WTC11 (cell line): Measurements from ENCODE around the gene SLC6A8. TPM values are rescaled to one million over a fixed set of nuclear protein-coding genes. Genes with fewer than 3 reads are reported as not detected.

Experiments used
- ATAC-seq: fragments of 200-7000 bp; cut with Tn5 transposase; 2 replicates; pipeline ENCODE4 v1.10.0; 2021; ENCODE audit warnings: mild to moderate bottlenecking, moderate library complexity
- CTCF ChIA-PET: fragments of 300-600 bp; sonication (Branson Sonifier 250); formaldehyde crosslinking; loops from one replicate; lab custom pipeline; 2021; ENCODE audit warnings: antibody characterized with exemption; lab: Charles Lee
- POLR2A ChIA-PET: fragments of 350-600 bp; sonication (Branson Sonifier 250); formaldehyde crosslinking; loops from one replicate; lab custom pipeline; 2021; ENCODE audit warnings: antibody characterized with exemption; lab: Charles Lee
- DNase-seq: peaks from one replicate; pipeline ENCODE4 v3.0.0; 2021; ENCODE audit warnings: low spot score
- H3K27ac Mint-ChIP-seq: 2 replicates; pipeline ENCODE4 v1.8.0; 2021; ENCODE audit warnings: mixed read lengths
- H3K27me3 Mint-ChIP-seq: 2 replicates; pipeline ENCODE4 v1.8.0; 2021; ENCODE audit warnings: low read depth, mild to moderate bottlenecking, moderate library complexity, mixed read lengths
- H3K36me3 Mint-ChIP-seq: 2 replicates; pipeline ENCODE4 v1.8.0; 2021; ENCODE audit warnings: mixed read lengths
- H3K4me1 Mint-ChIP-seq: 2 replicates; pipeline ENCODE4 v1.8.0; 2022; ENCODE audit warnings: mixed read lengths
- H3K4me3 Mint-ChIP-seq: 2 replicates; pipeline ENCODE4 v1.8.0; 2021; ENCODE audit warnings: mild to moderate bottlenecking, moderate library complexity, mixed read lengths
- H3K9me3 Mint-ChIP-seq: 2 replicates; pipeline ENCODE4 v1.8.0; 2021; ENCODE audit warnings: mixed read lengths
- AFF4 ChIP-seq: sonication (generic); formaldehyde crosslinking; IDR thresholded peaks from 2 replicates; pipeline ENCODE4 v1.8.1; 2023; ENCODE audit warnings: mild to moderate bottlenecking, missing genetic modification reagents, borderline replicate concordance
- ARID4B ChIP-seq: sonication (generic); formaldehyde crosslinking; IDR thresholded peaks from 2 replicates; pipeline ENCODE4 v1.8.0; 2023; ENCODE audit warnings: missing genetic modification reagents, mild to moderate bottlenecking, borderline replicate concordance
- ATF3 ChIP-seq: sonication (generic); formaldehyde crosslinking; conservative IDR thresholded peaks from 2 replicates; pipeline ENCODE4 v1.8.1; 2022; ENCODE audit warnings: mild to moderate bottlenecking, missing genetic modification reagents
- E2F1 ChIP-seq: sonication (generic); formaldehyde crosslinking; IDR thresholded peaks from 2 replicates; pipeline ENCODE4 v1.8.0; 2022; ENCODE audit warnings: mild to moderate bottlenecking, missing genetic modification reagents
- ELF4 ChIP-seq: sonication (generic); formaldehyde crosslinking; IDR thresholded peaks from 2 replicates; pipeline ENCODE4 v1.8.1; 2022; ENCODE audit warnings: low read depth, mild to moderate bottlenecking, moderate library complexity, missing genetic modification reagents
- ETV6 ChIP-seq: sonication (generic); formaldehyde crosslinking; IDR thresholded peaks from 2 replicates; pipeline ENCODE4 v1.8.1; 2022; ENCODE audit warnings: mild to moderate bottlenecking, missing genetic modification reagents
- HMGXB4 ChIP-seq: sonication (generic); formaldehyde crosslinking; IDR thresholded peaks from 2 replicates; pipeline ENCODE4 v1.8.1; 2023; ENCODE audit warnings: mild to moderate bottlenecking, moderate library complexity, missing genetic modification reagents
- IRF2 ChIP-seq: sonication (generic); formaldehyde crosslinking; IDR thresholded peaks from 2 replicates; pipeline ENCODE4 v1.8.0; 2022; ENCODE audit warnings: low read depth, missing genetic modification reagents, borderline replicate concordance
- NFYB ChIP-seq: sonication (generic); formaldehyde crosslinking; conservative IDR thresholded peaks from 2 replicates; pipeline ENCODE4 v1.8.0; 2022; ENCODE audit warnings: low read depth, missing genetic modification reagents
- NR2C2 ChIP-seq: sonication (generic); formaldehyde crosslinking; IDR thresholded peaks from 2 replicates; pipeline ENCODE4 v1.8.0; 2022; ENCODE audit warnings: mild to moderate bottlenecking, missing genetic modification reagents
- NR3C1 ChIP-seq: sonication (generic); formaldehyde crosslinking; conservative IDR thresholded peaks from 2 replicates; pipeline ENCODE4 v1.8.1; 2023; ENCODE audit warnings: low read depth, mild to moderate bottlenecking, missing genetic modification reagents
- PREB ChIP-seq: sonication (generic); formaldehyde crosslinking; IDR thresholded peaks from 2 replicates; pipeline ENCODE4 v1.8.1; 2022; ENCODE audit warnings: mild to moderate bottlenecking, missing genetic modification reagents, moderate library complexity, borderline replicate concordance
- TCF7 ChIP-seq: sonication (generic); formaldehyde crosslinking; IDR thresholded peaks from 2 replicates; pipeline ENCODE4 v1.8.0; 2022; ENCODE audit warnings: mild to moderate bottlenecking, low read depth, missing genetic modification reagents, moderate library complexity
- TEAD1 ChIP-seq: sonication (generic); formaldehyde crosslinking; IDR thresholded peaks from 2 replicates; pipeline ENCODE4 v1.8.0; 2022; ENCODE audit warnings: mild to moderate bottlenecking, missing genetic modification reagents
- TP53 ChIP-seq: sonication (generic); formaldehyde crosslinking; IDR thresholded peaks from 2 replicates; pipeline ENCODE4 v1.8.1; 2023; ENCODE audit warnings: mild to moderate bottlenecking, missing genetic modification reagents
- USF1 ChIP-seq: sonication (generic); formaldehyde crosslinking; IDR thresholded peaks from 2 replicates; pipeline ENCODE4 v1.8.0; 2022; ENCODE audit warnings: mild to moderate bottlenecking, missing genetic modification reagents
- USF2 ChIP-seq: sonication (generic); formaldehyde crosslinking; IDR thresholded peaks from 2 replicates; pipeline ENCODE4 v1.8.1; 2023; ENCODE audit warnings: mild to moderate bottlenecking, missing genetic modification reagents, moderate library complexity
- ZNF138 ChIP-seq: sonication (generic); formaldehyde crosslinking; conservative IDR thresholded peaks from 2 replicates; pipeline ENCODE4 v1.8.1; 2022; ENCODE audit warnings: mild to moderate bottlenecking, moderate library complexity, missing genetic modification reagents
- total RNA-seq: library from RNA; stranded (reverse); gene quantifications from 3 replicates; pipeline ENCODE4 v1.2.3, GENCODE V29; 2021

Gene SLC6A8
- total RNA-seq, 1 experiment from 2014 or later = 112 TPM

GRCh38 chrX:153669901-153670731, 17.6 kb upstream of the SLC6A8 start (continued):
- TF ChIP-seq USF2 (no peak), IRF2 (CRISPR knock-in tag) (no peak), TEAD1 (CRISPR knock-in tag) (no peak), ATF3 (CRISPR knock-in tag) (no peak), AFF4 (no peak), USF1 (CRISPR knock-in tag) (no peak), ETV6 (CRISPR knock-in tag) (no peak), NFYB (CRISPR knock-in tag) (no peak)
- TF ChIP-seq, all 79 proteins: peak for 0

GRCh38 chrX:153670748-153671588, 16.8 kb upstream of the SLC6A8 start:
- H3K4me3 Mint-ChIP-seq = no peak overlapping the region
- H3K4me1 Mint-ChIP-seq = peaks cover 9% of the 10 kb centered on the region
- no peak overlapping the region for H3K27ac Mint-ChIP-seq
- no peaks in the 10 kb centered on the region for H3K9me3 Mint-ChIP-seq
- CTCF ChIA-PET = interaction anchor here (0.5 to 7.7 kb wide), 8 partner anchors 15 to 227 kb away, joined by 3 to 143 read pairs (median 9); partner anchors contain the start of genes CCNQ and SLC6A8
- DNase-seq (no peak), ATAC-seq (no peak)
- H3K36me3 Mint-ChIP-seq = no peaks in the 10 kb centered on the region
- H3K27me3 Mint-ChIP-seq = peaks cover 23% of the 10 kb centered on the region
- POLR2A ChIA-PET = no interaction called here
- no peak for TF ChIP-seq NR3C1 (CRISPR knock-in tag)
- no peak for TF ChIP-seq TCF7
- TF ChIP-seq ELF4 (CRISPR knock-in tag) = no peak
- TF ChIP-seq ZNF138 (CRISPR knock-in tag) = no peak
- no peak for TF ChIP-seq E2F1 (CRISPR knock-in tag)
- no peak for TF ChIP-seq NR2C2 (CRISPR knock-in tag)
- TF ChIP-seq PREB (CRISPR knock-in tag) = no peak
- no peak for TF ChIP-seq TP53 (CRISPR knock-in tag)
- no peak for TF ChIP-seq HMGXB4 (CRISPR knock-in tag)
- no peak for TF ChIP-seq ARID4B (CRISPR knock-in tag)
